ENCODE results near the gene ADAMTSL1.

GRCh38 chr9:18896531-18897179, 422.7 kb downstream of the ADAMTSL1 start:
- TF ChIP-seq TEAD4 (IDR thresholded peaks at IDR 0.05; ENCODE audit: low read depth, low read length) (no peak), MAFK (IDR thresholded peaks at IDR 0.05; ENCODE audit: low read depth, low read length) (no peak), POLR2A (IDR thresholded peaks at IDR 0.05; ENCODE audit: control extremely low read depth in 1 of 2, low read depth in 2 of 2, low read length in 2 of 2) (no peak), CTCF (IDR thresholded peaks at IDR 0.05; ENCODE audit: control extremely low read depth in 1 of 3, insufficient read depth in 1 of 3, low read depth in 1 of 3, low read length in 3 of 3) (no peak), HDAC6 (IDR thresholded peaks at IDR 0.05; ENCODE audit: low read depth, low read length) (no peak), EZH2 (IDR thresholded peaks at IDR 0.05; ENCODE audit: low read depth, low read length, severe bottlenecking) (no peak), GTF2F1 (IDR thresholded peaks at IDR 0.05; ENCODE audit: borderline replicate concordance, low read depth, low read length) (no peak), BACH1 (IDR thresholded peaks at IDR 0.05; ENCODE audit: low read length) (no peak), RAD21 (IDR thresholded peaks at IDR 0.05 in 1 of 2, conservative IDR thresholded peaks at IDR 0.05 in 1 of 2; ENCODE audit: low read depth in 2 of 2, low read length in 2 of 2) (no peak), EP300 (IDR thresholded peaks at IDR 0.05; ENCODE audit: borderline replicate concordance in 1 of 2, low read depth in 2 of 2, low read length in 2 of 2) (no peak), SRF (IDR thresholded peaks at IDR 0.05; ENCODE audit: low read depth, low read length) (no peak), EGR1 (IDR thresholded peaks at IDR 0.05; ENCODE audit: borderline replicate concordance, low read depth, low read length) (no peak), CTBP2 (IDR thresholded peaks at IDR 0.05; ENCODE audit: borderline replicate concordance, insufficient read depth, insufficient read length, low read length) (no peak)
- TF ChIP-seq, protein P1, sequence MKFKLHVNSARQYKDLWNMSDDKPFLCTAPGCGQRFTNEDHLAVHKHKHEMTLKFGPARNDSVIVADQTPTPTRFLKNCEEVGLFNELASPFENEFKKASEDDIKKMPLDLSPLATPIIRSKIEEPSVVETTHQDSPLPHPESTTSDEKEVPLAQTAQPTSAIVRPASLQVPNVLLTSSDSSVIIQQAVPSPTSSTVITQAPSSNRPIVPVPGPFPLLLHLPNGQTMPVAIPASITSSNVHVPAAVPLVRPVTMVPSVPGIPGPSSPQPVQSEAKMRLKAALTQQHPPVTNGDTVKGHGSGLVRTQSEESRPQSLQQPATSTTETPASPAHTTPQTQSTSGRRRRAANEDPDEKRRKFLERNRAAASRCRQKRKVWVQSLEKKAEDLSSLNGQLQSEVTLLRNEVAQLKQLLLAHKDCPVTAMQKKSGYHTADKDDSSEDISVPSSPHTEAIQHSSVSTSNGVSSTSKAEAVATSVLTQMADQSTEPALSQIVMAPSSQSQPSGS (IDR thresholded peaks at IDR 0.05; ENCODE audit: low read length), result no peak

All from H1 (cell line).